ENCODE data around the gene PDE6A. TPM values are rescaled to one million over a fixed set of nuclear protein-coding genes. Genes with fewer than 3 reads are reported as not detected.

PDE6A gene
- total RNA-seq, 1 donor from 2014 or later, result not detected

- DNase-seq (ENCODE audit: low spot score), result peak; percentile 38
Measured at GRCh38 chr5:149837680-149838269, 106.8 kb downstream of the PDE6A start.

GRCh38 chr5:149836451-149837139, 108.0 kb downstream of the PDE6A start:
- DNase-seq (ENCODE audit: low spot score), result no peak

DNA sequence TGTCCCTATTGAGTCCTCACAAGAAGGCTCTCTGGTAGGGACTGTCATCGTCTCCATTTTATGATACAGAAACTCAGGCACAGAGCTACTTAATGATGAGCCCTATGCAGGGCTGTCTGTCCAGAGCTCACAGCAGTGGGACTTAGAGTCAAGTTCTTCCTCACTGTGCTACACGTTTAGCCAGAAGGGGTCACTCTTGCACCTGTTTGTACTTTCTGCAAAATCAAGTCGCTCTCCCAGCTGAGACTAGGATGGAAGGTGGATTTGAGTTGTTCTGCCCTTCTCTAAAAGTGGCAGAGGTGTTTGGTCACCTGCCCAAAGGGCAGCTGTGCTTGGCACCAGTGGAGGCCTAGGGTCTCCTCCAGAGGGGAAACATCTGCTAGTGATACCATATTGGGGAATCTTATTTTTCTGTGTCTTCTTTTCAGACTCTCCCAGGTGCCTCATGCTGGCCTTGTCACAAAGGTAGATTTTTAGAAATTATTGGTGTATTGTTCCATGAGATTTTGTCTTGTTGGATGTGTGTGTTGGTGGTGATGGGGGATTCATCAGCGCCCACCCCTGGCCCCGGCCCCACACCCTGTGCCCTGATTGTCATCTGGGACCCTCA, 110.2 kb downstream of the PDE6A start:
- DNase-seq (ENCODE audit: low spot score), result peak; percentile 62

GRCh38 chr5:149833116-149833827, 111.3 kb downstream of the PDE6A start:
- no peak for DNase-seq (ENCODE audit: low spot score)

GRCh38 chr5:149832636-149833035, 112.0 kb downstream of the PDE6A start:
- DNase-seq (ENCODE audit: low spot score), result no peak

GRCh38 chr5:149831492-149831891, 113.1 kb downstream of the PDE6A start:
- no peak for DNase-seq (ENCODE audit: low spot score)

- no peak for DNase-seq (ENCODE audit: low spot score)
Measured at GRCh38 chr5:149830579-149830978, 114.0 kb downstream of the PDE6A start.

DNA sequence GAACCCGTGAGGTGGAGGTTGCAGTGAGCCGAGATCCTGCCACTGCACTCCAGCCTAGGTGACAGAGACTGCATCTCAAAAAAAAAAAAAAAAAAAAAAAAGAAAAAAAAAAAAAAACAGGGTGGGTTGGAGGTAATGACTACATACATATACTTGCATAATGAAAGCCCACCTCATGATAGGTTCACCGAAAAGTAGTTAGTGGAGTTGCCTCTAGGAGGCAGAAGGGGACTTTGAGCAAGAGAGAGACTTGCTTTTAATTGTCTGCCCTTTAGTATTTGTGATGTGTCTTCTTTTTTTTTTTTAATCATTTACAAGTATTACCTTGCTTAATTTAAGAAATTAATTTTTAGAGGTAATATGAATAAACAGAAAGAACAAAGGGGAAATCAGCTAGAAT, 114.6 kb downstream of the PDE6A start:
- DNase-seq (ENCODE audit: low spot score), result no peak

DNA sequence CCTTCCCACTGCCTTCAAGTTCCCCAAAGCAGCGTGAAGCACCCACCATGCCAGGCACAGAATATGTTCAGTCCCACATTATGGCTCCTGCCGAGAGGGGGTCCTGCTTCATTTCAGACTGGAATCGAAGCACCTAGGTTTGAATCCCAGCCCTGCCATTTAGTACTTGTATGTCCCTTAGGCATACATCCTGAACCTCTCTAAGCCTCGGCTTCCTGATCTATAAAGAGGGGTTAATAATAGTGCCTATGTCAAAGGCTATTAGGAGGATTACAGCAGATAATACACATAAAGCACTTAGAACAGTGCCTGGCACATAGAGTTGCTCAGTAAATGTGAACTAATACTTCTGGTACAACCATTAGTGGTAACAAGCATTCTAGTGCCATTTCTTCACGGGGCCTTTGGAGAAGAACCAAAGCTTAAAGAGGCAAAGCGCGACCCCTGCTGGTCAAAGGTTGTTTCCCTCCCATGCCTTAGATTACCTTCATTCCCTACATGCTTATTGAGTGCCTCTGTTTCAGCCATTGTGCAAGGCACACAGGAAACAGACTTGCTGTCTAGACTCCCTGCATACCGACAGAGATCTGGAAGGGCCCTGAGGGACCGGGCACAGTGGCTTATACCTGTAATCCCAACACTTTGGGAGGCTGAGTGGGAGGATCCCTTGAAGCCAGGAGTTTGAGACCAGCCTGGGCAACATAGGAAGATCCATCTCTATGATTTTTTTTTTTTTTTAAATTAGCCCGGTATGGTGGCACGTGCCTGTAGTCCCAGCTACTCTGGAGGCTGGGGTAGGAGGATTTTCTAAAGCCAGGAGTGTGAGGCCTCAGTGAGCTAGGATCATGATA, 116.2 kb downstream of the PDE6A start:
- DNase-seq (ENCODE audit: low spot score), result peak; percentile 91

- DNase-seq (ENCODE audit: low spot score), result no peak
Measured at GRCh38 chr5:149827546-149827945, 117.0 kb downstream of the PDE6A start.

DNA sequence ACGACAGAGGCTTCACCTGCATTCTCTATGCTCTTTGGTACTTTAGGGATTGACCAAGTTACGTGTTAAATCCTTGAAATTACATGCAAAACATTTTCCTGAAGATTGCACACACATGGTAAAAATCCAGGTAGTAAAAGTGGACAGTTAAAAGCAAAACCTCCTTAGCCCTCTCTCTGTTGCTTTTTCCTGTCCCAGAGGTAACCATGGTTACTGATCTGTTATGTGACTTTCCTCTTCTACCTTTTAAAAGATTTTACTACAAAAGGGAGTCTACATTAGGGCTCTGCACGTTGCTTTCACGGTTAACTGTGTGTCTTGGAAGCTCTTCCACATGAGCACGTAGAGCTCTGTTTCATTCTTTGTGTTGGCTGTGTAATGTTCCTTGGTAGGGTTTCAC, 117.5 kb downstream of the PDE6A start:
- DNase-seq (ENCODE audit: low spot score), result no peak

DNA sequence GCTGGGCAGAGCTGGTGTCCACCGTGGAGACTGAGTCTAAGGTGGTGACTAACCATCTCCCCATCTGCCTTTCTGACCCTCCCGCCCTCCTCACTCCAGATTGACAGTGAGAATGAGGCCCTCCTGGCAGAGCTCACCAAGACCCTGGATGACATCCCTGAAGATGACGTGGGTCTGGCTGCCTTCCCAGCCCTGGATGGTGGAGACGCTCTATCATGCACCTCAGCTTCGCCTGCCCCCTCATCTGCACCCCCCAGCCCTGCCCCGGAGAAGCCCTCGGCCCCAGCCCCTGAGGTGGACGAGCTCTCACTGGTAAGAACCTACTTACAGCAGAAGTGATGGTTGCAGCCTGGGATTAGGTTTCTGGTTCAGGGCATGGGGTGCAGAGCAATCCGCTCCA, 118.0 kb downstream of the PDE6A start:
- no peak for DNase-seq (ENCODE audit: low spot score)

- DNase-seq (ENCODE audit: low spot score), result peak; percentile 41
Measured at GRCh38 chr5:149824846-149825245, 119.7 kb downstream of the PDE6A start.

GRCh38 chr5:149824120-149824519, 120.5 kb downstream of the PDE6A start:
- DNase-seq (ENCODE audit: low spot score), result no peak

DNA sequence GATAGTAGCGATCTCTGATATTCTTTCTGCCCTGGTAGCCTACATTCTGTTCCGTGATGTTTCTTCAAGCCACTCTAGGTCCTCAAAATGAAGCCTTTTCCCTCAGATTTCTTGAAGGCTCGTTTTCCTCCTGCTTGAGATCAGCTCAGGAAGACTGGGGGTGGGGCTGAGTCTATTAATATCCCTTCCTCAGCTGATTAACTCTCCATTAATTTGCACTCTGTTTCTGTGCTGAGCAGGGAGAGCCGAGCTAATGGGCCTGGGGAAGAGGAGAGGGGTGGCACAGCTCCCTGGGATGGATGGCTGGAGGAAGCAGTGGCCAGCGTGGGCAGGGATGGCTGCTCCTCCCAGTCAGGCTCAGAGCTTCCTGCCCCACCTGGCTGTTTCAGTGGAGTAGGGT, 121.2 kb downstream of the PDE6A start:
- DNase-seq (ENCODE audit: low spot score), result no peak

DNA sequence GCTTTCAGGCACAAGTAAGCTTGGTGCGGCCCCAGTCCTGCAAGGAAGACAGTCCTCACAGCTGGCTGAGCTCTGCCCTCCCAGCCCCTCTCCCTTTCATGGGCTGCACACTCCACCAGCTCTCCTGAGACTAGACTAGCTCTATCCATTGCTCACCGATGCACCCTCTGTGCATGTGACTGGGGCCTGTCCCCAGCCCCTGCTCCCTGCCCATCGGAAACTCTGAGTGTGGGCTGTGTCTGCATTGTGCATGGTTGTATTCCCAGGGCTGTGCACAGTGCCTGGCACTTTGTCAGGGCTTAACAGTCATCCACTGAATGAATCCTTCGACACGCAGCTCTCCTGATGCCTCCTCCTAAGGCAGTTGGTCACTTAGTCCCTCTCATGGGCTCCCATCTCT, 122.3 kb downstream of the PDE6A start:
- DNase-seq (ENCODE audit: low spot score), result no peak

- DNase-seq (ENCODE audit: low spot score), result no peak
Measured at GRCh38 chr5:149820536-149821510, 123.8 kb downstream of the PDE6A start.

DNA sequence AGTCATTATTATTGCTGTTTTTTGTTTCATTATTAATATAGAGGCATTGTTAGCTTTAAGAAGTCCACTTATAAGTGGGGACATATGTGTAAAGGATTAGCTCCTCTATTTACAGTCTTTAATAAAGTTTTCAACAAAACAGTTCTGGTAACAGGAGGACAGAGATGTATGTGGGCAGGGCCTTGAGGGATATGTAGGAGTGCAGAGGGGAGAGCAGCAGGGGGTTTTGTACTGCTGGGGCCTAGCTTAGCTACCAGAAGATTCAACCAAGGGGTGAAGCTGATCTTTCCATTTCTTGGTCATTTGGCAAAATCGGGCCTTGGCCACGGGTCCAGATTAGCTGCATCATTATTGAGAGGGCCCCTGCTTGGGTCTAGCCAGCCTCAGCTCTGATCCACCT, 124.6 kb downstream of the PDE6A start:
- no peak for DNase-seq (ENCODE audit: low spot score)

- no peak for DNase-seq (ENCODE audit: low spot score)
Measured at GRCh38 chr5:149818116-149818515, 126.5 kb downstream of the PDE6A start.

DNA sequence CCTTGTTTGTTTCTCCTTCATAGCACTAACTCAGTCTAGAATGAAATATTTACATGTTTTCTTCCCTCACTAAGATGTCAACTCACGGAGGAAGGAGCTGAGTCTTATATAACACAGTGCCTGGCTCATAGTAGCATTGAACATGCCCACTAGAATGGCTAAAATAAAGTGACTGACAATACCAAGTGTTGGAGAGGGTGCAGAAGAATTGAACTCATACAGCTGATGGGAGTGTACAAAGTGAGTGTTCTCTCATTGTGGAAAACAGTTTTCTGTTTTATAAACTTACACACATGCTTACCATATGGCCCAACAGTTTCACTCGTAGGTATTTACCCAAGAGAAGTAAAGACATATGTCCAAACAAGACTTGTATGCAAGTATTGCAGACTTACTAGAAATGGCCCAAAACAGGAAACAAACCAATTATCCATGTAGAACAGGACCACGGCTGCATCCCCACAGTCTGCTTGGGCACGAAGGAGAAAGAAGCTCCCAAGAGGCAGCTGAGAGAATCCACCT, 127.0 kb downstream of the PDE6A start:
- no peak for DNase-seq (ENCODE audit: low spot score)

Measured in mucosa of gallbladder (tissue), 1 donor.